AG09319 (cell line): Measurements from ENCODE around the gene UNC5A.

ENCODE experiments used
- DNase-seq: peaks from one replicate; pipeline ENCODE4 v3.0.0-alpha.2; 2010; ENCODE audit warnings: low read depth; ENCODE audit errors: extremely low read depth
- TF ChIP-seq, protein P1 (sequence below): IDR thresholded peaks from 2 replicates; pipeline ENCODE4 v1.5.1; 2011; ENCODE audit warnings: low read depth, mild to moderate bottlenecking, inconsistent platforms, low read length, moderate library complexity

Gene UNC5A

DNA sequence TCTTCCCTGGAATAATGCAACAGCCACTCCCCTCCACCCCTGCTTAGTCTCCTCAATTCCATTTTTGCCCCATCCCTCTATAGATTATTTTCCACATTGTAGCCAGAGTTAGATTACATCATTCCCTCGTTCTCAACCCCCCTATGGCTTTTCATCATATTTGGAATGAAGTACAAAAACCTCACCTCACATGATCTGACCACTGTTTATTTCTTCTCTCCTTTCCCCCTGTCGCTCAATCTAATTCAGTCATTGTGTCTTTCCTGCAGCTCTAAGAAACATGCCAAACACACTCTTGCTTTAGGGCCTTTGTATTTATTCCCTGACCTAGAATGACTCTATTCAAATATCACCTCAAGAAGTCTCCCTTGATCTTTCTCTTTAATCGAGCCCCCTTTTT lies 111.4 kb downstream of the UNC5A start:
- TF ChIP-seq, protein P1, sequence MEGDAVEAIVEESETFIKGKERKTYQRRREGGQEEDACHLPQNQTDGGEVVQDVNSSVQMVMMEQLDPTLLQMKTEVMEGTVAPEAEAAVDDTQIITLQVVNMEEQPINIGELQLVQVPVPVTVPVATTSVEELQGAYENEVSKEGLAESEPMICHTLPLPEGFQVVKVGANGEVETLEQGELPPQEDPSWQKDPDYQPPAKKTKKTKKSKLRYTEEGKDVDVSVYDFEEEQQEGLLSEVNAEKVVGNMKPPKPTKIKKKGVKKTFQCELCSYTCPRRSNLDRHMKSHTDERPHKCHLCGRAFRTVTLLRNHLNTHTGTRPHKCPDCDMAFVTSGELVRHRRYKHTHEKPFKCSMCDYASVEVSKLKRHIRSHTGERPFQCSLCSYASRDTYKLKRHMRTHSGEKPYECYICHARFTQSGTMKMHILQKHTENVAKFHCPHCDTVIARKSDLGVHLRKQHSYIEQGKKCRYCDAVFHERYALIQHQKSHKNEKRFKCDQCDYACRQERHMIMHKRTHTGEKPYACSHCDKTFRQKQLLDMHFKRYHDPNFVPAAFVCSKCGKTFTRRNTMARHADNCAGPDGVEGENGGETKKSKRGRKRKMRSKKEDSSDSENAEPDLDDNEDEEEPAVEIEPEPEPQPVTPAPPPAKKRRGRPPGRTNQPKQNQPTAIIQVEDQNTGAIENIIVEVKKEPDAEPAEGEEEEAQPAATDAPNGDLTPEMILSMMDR = no peak
- DNase-seq = no peak

DNA sequence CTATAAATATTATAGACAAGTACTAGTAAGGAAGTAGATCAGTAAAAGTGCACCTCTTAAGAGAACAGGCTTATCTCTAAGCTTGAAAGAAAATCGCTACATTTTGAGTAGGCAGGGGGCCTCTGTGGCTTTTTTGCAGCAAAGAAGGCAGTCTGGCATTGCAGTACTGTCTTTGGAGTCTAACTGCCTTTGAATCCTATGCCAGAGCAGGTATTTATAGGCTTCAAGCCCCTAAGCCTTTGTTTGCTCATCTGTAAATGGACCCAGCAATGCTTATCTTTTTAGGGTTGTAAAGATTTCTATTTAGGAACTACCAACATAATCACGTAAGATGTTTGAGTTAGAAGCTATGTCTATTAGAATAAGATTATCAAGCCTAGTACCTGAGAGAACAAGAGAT lies 112.5 kb downstream of the UNC5A start:
- TF ChIP-seq, protein P1 = no peak
- no peak for DNase-seq

DNA sequence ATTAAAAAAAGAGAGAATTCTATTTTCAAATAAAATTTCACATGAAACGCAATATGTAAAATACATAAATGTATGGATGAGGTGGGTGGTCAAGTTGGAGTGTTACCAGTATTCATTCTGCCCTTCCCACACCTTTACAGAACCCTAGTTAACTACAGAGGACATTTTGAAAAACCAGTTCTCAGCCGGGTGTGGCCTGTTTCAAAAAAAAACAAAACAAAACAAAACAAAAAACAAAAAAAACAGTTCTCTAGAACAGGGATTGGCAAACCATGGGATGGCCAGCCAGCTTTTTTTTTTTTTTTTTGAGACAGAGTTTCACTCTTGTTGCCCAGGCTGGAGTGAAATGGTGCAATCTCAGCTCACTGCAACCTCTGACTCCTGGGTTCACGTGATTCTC lies 117.2 kb downstream of the UNC5A start:
- TF ChIP-seq, protein P1 = no peak
- DNase-seq = no peak

DNA sequence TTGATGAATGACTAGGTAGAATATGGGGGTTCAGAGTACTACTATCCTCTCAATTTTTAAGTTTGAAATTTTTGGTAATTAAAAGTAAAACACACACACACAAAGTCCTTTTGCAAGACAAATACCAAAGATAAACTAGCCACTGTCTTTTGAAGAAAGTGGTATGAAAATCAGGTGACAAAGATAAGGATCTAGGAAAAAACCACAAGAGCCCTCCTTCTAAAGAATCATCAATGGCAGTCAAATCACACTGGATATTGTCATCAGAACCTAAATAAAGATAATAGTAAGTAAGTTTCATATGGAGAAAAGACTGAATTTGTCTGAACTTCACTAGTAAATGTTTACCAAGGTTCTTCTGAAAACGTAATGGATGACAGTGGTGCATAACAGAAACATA lies 119.3 kb downstream of the UNC5A start:
- no peak for DNase-seq
- TF ChIP-seq, protein P1 = no peak
